GM12892 (cell line): ENCODE data around the gene GRK4.

Source experiments
- POLR2A ChIP-seq: IDR thresholded peaks from 2 replicates; pipeline ENCODE4 v1.6.1; 2011; ENCODE audit warnings: low read depth, low read length, control low read depth
- POLR2AphosphoS5 ChIP-seq: IDR thresholded peaks from 2 replicates; pipeline ENCODE4 v1.6.1; 2011; ENCODE audit warnings: low read depth, low read length, control low read depth

- no peak for TF ChIP-seq POLR2AphosphoS5
- no peak for TF ChIP-seq POLR2A
Observed at GRCh38 chr4:3013323-3013722, 50.0 kb downstream of the GRK4 start.
